GM18951 (cell line): ENCODE data around the gene P3H2.
"Not testable (repeated sequence)": the region's sequence is repeated elsewhere in the genome, so short reads cannot be mapped to it uniquely, and the experiment has no call there.

Experiments
- POLR2A ChIP-seq: IDR thresholded peaks from 4 replicates; pipeline ENCODE4 v1.6.1; 2011; ENCODE audit warnings: mild to moderate bottlenecking; ENCODE audit not compliant: insufficient read length, insufficient read depth; ENCODE audit errors: extremely low read depth
- in situ Hi-C: fragments of 300-500 bp; cut with MboI; formaldehyde crosslinking; loops from one replicate; pipeline ENCODE4 v1.12.0; 2022; ENCODE audit warnings: low sequenced_read_pairs, mixed read lengths, inconsistent platforms; ENCODE audit not compliant: unreplicated experiment

P3H2 gene, protein sequence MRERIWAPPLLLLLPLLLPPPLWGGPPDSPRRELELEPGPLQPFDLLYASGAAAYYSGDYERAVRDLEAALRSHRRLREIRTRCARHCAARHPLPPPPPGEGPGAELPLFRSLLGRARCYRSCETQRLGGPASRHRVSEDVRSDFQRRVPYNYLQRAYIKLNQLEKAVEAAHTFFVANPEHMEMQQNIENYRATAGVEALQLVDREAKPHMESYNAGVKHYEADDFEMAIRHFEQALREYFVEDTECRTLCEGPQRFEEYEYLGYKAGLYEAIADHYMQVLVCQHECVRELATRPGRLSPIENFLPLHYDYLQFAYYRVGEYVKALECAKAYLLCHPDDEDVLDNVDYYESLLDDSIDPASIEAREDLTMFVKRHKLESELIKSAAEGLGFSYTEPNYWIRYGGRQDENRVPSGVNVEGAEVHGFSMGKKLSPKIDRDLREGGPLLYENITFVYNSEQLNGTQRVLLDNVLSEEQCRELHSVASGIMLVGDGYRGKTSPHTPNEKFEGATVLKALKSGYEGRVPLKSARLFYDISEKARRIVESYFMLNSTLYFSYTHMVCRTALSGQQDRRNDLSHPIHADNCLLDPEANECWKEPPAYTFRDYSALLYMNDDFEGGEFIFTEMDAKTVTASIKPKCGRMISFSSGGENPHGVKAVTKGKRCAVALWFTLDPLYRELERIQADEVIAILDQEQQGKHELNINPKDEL

DNA sequence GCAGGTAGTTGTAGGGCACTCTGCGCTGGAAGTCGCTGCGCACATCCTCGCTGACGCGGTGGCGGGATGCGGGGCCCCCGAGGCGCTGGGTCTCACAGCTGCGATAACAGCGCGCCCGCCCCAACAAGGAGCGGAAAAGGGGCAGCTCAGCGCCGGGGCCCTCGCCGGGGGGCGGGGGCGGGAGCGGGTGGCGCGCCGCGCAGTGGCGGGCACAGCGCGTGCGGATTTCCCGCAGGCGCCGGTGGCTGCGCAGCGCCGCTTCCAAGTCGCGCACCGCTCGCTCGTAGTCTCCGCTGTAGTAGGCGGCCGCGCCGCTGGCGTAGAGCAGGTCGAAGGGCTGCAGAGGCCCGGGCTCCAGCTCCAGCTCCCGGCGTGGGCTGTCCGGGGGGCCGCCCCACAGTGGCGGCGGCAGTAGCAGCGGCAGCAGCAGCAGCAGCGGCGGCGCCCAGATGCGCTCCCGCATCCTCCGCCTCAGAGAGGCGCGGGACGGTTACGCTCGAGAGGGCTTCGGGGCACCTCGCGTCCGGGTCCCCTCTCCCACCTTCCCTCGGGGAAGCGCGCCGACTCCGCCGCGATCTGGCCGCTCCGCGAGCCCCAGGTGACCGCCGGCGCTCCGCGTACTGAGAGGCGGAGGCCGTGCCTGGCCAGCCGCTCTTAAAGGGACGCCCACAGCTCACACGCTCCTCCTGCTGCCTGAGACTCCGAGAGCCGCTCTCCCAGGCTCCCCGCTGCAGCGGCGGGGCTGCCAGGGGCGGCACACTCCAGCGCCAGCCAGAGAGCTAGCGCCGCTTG lies at the start of gene P3H2:
P3H2 (minus strand) TSS at position 629 of the 792 bp plus-strand sequence; CDS start at position 463, 166 bp downstream.
- in situ Hi-C loops, result no loop called here

DNA sequence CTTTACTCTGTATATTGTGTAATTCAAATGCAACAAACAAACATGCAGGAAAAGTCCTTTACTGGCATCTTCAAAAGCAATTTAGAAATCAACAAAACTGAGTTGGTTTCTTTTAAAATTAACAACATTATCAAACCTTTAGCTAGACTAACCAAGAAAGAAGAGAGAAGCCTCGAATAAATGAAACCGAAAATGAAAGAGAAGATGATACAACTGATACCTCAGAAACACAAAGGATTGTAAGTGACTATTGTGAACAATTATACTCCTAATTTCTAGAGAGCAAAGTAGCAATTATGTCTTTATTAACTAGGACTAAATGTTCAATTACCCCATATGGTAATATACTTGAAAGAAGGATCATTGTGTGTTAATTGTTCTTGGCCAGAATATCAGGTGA lies 49.2 kb upstream of the P3H2 start:
- in situ Hi-C loops, result no loop called here
- TF ChIP-seq POLR2A, result no peak

More for the DNA sequence above, at the start of gene P3H2:
- TF ChIP-seq POLR2A, result no peak

DNA sequence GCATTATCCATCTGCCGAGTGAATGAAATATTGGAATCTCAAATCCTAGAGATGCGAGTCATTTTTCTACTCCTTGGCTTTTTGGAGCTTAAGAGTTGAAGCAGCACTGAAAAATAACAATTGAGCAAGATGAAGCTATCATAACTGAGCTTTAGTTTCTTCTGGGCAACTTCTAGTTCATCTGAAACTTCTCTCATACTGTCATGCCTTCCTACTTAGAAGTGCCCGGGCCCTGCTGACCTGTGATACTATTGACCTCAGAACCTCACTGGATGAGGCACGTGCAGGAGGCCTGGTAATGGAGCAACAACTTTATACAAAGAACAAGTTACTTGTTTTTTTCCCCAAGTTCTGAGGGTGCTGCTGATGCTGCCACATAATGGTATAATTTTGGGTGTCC lies 48.5 kb upstream of the P3H2 start:
- TF ChIP-seq POLR2A, result no peak
- in situ Hi-C loops, result no loop called here

DNA sequence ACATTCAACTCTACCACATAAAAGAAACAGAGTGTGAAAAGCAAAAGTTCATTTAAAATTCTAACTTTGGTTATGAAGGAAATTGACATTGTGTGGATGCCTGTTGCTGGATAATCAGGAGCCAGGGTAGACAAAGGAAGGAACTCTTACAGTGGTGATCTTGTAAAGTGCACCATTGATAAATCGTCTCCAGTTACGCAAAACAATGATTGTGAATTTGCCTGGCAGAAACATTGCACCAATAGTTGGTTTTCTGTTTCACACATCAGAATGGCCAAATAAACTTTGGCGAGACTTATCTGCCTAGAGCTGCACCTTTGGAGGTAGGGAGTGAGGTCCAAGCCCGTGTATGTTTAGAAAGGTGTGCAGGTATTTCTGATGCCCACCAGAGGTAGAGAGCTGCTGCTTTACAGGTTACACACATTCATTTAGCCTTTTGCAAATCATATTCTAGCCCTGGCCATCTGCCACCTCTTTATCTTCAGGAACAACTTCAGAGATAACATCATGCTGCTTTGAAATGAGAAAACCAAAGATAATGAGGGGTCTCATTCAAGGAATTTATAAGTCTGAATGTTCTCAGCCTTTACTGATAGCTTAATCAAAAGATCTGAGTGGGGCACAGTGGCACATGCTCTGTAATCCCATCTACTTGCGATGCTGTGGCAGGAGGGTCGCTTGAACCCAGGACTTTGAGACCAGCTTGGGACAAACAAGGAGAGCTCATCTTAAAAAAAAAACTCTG lies 47.4 kb upstream of the P3H2 start:
- in situ Hi-C loops, result no loop called here
- no peak for TF ChIP-seq POLR2A

DNA sequence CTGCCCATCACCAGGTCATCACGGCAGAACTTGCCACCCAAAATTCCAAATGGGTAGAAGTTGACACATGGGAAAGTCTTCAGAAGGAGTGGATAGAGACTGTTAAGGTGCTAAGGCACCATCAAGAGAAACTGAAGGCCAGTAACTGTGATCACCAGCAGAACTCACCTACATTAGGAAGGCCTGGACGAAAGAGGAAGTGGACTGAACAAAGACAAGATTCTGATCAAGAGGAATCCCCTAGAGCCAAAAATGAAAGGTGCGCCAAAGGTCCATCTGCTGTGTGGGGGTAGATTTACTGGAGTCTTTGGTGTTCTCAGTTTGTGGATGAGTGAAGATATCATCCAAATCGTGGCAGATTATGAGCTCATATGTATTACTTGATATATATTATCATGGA lies 46.3 kb upstream of the P3H2 start:
- in situ Hi-C loops, result no loop called here
- no peak for TF ChIP-seq POLR2A

DNA sequence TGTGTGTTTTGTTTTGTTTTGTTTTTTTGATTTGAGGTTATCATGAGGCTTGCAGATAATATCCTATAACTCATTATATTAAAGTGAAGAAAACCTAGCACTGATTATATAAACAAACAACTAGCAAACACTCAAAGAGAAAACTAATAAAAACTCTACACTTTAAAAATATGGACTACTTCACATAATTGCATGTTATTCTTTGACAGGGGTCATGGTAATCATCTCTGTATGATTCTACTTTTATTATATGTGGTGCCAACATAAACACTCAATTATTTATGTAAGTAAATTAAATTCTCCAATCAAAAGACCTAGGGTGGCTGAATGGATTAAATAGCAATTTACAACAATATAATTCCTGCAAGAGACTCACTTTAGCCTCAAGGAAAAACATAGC lies 44.6 kb upstream of the P3H2 start:
- TF ChIP-seq POLR2A, result no peak
- in situ Hi-C loops, result no loop called here

DNA sequence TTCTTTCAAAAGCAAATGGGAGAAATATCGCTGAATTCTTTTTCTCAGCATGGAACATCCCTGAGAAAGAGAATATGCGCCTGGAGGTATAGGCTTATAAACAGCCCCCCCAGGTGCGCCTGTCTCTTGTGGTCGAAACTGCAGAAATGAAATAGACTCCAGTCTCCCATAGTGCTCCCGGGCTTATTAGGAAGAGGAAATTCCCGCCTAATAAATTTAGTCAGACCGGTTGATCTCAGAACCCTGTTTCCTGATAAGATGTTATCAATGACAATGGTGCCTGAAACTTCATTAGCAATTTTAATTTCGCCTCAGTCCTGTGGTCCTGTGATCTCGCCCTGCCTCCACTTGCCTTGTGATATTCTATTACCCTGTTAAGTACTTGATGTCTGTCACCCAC lies 41.3 kb upstream of the P3H2 start:
- in situ Hi-C loops, result not testable (repeated sequence)

DNA sequence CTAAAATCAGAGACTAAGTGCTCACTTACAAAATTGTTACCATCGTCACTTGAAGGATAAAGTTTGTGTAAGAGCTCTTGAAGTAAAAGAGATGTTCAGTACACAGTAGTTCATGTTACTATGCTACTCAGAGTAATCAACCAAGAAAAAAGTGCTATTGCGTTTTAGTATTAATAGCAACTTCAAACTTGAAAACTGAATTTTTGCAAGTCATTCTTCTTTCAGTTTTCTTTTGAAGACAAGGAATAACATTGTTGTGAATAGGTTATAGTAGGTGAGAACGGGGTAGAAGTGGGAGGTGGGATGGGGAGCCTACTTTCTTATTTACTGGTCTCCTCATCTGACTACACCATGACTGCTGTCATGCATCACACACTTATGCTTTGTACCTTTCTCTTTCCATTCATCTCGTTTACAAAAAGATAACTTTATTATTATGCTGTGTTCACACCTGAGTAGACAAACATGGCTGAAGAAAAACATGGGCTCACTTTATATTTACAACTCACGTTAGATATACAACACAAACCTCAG lies 39.3 kb upstream of the P3H2 start:
- in situ Hi-C loops, result no loop called here
- TF ChIP-seq POLR2A, result no peak

DNA sequence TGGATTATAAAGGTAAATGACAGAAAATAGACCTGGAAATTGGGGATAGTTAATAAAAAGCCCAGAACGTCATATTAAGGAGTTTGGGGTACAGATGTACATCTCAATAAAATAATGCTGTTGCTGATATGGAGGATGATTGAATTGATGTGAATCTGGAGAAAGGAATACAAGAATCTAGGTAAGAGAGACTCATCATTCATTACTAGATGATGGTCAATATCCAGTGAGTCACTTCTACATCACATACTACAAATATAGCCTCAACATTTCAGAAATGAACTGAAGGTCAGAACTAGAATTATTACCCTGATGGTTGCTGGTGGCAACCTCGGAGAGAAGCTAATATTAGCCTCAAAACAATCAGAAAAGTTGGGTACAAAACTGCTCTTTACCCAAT lies 37.6 kb upstream of the P3H2 start:
- TF ChIP-seq POLR2A, result no peak
- in situ Hi-C loops, result no loop called here

DNA sequence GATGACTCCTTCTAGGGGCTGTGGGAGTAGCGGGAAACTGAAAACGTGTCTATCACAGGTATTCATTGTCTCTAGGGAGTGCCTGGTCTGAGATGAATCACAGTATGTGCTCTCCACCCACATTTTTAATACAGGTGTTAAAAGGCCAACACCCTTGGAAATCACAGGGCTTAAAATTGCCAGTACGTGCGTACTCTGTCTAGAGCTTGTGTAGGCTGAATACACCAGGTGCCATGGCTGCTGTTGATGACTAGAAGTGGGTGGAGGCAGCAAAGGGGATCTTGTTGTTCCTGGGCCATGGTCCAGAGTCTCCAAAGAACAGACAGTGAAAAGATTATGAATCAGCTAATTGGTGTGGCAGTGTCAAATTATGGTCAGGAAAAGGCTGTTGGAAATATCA lies 35.1 kb upstream of the P3H2 start:
- TF ChIP-seq POLR2A, result no peak
- in situ Hi-C loops, result no loop called here

DNA sequence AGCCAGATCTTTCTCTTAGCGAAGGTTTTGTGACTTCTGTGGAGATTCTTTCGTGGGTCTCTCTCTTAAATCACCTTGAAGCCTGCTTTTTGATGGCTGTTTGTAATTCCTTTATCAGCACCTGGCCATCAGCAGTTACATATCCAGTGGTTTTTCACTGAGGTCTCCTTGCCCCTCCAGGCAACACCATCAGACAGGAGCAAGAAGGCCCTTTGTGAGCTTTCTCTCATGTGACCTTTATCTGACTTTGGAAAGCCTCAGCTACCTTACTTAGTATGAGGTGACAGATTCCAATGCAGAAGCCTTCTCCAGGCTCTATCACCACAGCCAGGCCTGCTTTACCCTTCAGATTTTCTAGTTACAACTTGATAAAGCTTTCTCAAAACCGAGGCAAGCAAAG lies 30.0 kb upstream of the P3H2 start:
- in situ Hi-C loops, result no loop called here
- TF ChIP-seq POLR2A, result no peak

DNA sequence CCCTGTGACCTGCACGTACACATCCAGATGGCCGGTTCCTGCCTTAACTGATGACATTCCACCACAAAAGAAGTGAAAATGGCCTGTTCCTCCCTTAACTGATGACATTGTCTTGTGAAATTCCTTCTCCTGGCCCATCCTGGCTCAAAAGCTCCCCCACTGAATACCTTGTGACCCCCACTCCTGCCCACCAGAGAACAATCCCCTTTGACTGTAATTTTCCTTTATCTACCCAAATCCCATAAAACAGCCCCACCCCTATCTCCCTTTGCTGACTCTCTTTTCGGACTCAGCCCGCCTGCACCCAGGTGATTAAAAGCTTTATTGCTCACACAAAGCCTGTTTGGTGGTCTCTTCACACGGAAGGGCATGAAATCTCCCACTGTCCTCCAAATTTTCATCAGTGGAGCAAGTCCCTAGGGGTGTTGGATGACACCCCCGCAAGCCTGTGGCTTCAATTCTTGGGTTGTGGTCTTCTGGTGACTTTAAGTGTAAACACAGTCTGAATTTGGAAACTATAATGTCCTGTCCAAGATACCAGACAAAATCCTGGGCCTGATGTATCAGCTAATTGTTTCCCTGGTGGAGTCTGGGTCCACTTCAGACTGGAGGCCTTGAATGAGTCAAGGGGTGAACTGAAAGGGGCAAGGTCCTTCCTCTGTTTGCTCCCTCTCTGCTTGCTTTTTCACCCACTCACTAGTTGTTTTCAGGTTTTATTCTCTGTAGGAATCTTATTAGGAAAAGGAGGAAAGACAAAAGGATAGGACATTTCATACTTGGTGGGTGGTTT lies 29.3 kb upstream of the P3H2 start:
- in situ Hi-C loops, result not testable (repeated sequence)

DNA sequence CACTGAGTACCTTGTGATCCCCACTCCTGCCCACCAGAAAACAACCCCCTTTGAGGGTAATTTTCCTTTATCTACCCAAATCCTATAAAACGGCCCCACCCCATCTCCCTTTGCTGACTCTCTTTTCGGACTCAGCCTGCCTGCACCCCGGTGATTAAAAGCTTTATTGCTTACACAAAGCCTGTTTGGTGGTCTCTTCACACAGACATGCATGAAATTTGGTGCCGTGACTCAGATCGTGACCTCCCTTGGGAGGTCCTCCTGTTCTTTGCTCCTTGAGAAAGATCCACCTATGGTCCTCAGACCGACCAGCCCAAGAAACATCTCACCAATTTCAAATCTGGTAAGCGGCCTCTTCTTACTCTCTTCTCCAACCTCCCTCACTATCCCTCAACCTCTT lies 24.1 kb upstream of the P3H2 start:
- in situ Hi-C loops, result not testable (repeated sequence)
